Loucy (cell line): ENCODE data around the gene FALEC.

Experiments used
- H2AFZ ChIP-seq: fragments of 200-600 bp; sonication (generic); 2 replicates; pipeline ENCODE4 v1.6.0; 2016; ENCODE audit warnings: antibody characterized with exemption, mild to moderate bottlenecking, low read length, moderate library complexity
- H3F3A ChIP-seq: fragments of 200-600 bp; 2 replicates; pipeline ENCODE4 v1.6.0; 2016; ENCODE audit warnings: antibody characterized with exemption, low read depth, mild to moderate bottlenecking
- H3K27me3 ChIP-seq: fragments of 200-600 bp; sonication (generic); 2 replicates; pipeline ENCODE4 v1.6.1; 2014; ENCODE audit warnings: low read length, mild to moderate bottlenecking; ENCODE audit not compliant: insufficient read depth, poor library complexity, severe bottlenecking
- H3K36me3 ChIP-seq: fragments of 200-600 bp; sonication (generic); 2 replicates; pipeline ENCODE4 v1.6.1; 2016; ENCODE audit warnings: low read length; ENCODE audit not compliant: insufficient read depth
- H3K4me1 ChIP-seq: fragments of 200-600 bp; sonication (generic); 2 replicates; pipeline ENCODE4 v1.5.1; 2014; ENCODE audit warnings: low read length, mild to moderate bottlenecking; ENCODE audit not compliant: insufficient read depth, poor library complexity, severe bottlenecking
- H3K4me2 ChIP-seq: fragments of 200-600 bp; sonication (generic); 2 replicates; pipeline ENCODE4 v1.6.0; 2014; ENCODE audit warnings: antibody characterized with exemption, low read length, low read depth, mild to moderate bottlenecking; ENCODE audit not compliant: poor library complexity, severe bottlenecking
- H3K4me3 ChIP-seq: fragments of 200-600 bp; sonication (generic); 2 replicates; pipeline ENCODE4 v1.5.1; 2014; ENCODE audit warnings: low read length, mild to moderate bottlenecking, mixed read lengths; ENCODE audit not compliant: poor library complexity, severe bottlenecking
- H3K79me2 ChIP-seq: fragments of 200-600 bp; sonication (generic); 2 replicates; pipeline ENCODE4 v1.6.1; 2014; ENCODE audit warnings: low read length; ENCODE audit not compliant: insufficient read depth
- H3K9ac ChIP-seq: fragments of 200-600 bp; sonication (generic); 2 replicates; pipeline ENCODE4 v1.6.0; 2014; ENCODE audit warnings: mild to moderate bottlenecking, low read depth, low read length, moderate library complexity; ENCODE audit not compliant: poor library complexity, severe bottlenecking
- H3K9me2 ChIP-seq: fragments of 200-600 bp; sonication (generic); replicated peaks from 2 replicates; pipeline ENCODE4 v1.6.1; 2016; ENCODE audit warnings: low read depth, low read length, mixed read lengths
- H3K9me3 ChIP-seq: fragments of 200-600 bp; sonication (generic); 2 replicates; pipeline ENCODE4 v1.6.1; 2014; ENCODE audit warnings: mild to moderate bottlenecking, antibody characterized with exemption, low read length, low read depth; ENCODE audit not compliant: insufficient read depth
- H4K20me1 ChIP-seq: fragments of 200-600 bp; sonication (generic); 2 replicates; pipeline ENCODE4 v1.6.0; 2014; ENCODE audit warnings: antibody characterized with exemption, low read length, mild to moderate bottlenecking; ENCODE audit not compliant: insufficient read depth, poor library complexity, severe bottlenecking
- EZH2phosphoT487 ChIP-seq: fragments of 200-600 bp; IDR thresholded peaks from 2 replicates; pipeline ENCODE4 v1.6.1; 2018; ENCODE audit warnings: antibody characterized with exemption, mild to moderate bottlenecking, moderate library complexity, borderline replicate concordance
- TF ChIP-seq, protein P1 (sequence below): fragments of 200-600 bp; sonication (generic); conservative IDR thresholded peaks from 2 replicates; pipeline ENCODE4 v1.5.1; 2014; ENCODE audit warnings: mild to moderate bottlenecking, antibody characterized with exemption, low read length

FALEC gene

DNA sequence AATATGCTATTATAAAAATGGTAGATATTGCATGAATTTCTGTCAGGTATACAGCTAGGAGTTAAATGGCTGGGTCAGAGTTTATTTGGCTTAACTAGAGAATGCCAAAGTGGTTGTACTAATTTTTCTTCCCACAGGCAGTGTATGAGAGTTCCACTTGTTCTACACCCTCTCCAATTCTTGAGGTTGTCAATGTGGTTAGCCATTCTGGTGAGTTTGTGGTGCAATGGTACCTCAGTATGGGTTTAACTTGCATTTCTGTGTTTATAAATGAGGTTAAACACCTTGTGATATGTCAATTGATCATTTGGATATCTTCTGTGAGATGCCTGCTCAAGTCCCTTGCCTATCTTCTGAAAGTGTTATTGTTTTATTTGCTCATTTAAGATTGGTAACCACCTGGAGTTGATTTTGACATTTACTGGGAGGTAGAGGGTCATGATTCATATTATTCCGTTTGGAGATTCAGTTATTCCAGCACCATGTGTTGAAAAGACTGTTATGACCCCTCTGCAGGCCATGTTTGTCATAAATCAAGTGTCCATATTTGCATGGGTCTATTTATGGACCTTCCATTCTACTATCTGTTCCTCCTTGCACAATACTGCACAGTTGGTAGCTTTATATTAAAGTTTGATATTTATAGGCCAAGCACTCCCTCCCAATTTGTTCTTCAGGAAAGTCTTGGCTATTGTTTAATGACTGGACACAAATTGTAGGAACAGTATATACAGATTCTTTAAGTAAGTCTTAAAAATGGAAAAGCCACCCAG lies 5.8 kb downstream of the FALEC start:
- Histone ChIP-seq H3K79me2 (no peaks in the 10 kb centered on the region), H3K9ac (no peak overlapping the region), H3F3A (no peaks in the 10 kb centered on the region), H3K9me3 (no peaks in the 10 kb centered on the region), H2AFZ (no peak overlapping the region), H4K20me1 (no peaks in the 10 kb centered on the region), H3K9me2 (no peaks in the 10 kb centered on the region), H3K36me3 (no peaks in the 10 kb centered on the region), H3K4me1 (peaks cover 8% of the 10 kb centered on the region), H3K27me3 (no peaks in the 10 kb centered on the region), H3K4me2 (no peak overlapping the region), H3K4me3 (no peak overlapping the region)
- TF ChIP-seq, protein P1, sequence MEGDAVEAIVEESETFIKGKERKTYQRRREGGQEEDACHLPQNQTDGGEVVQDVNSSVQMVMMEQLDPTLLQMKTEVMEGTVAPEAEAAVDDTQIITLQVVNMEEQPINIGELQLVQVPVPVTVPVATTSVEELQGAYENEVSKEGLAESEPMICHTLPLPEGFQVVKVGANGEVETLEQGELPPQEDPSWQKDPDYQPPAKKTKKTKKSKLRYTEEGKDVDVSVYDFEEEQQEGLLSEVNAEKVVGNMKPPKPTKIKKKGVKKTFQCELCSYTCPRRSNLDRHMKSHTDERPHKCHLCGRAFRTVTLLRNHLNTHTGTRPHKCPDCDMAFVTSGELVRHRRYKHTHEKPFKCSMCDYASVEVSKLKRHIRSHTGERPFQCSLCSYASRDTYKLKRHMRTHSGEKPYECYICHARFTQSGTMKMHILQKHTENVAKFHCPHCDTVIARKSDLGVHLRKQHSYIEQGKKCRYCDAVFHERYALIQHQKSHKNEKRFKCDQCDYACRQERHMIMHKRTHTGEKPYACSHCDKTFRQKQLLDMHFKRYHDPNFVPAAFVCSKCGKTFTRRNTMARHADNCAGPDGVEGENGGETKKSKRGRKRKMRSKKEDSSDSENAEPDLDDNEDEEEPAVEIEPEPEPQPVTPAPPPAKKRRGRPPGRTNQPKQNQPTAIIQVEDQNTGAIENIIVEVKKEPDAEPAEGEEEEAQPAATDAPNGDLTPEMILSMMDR, result no peak
- TF ChIP-seq EZH2phosphoT487, result no peak

DNA sequence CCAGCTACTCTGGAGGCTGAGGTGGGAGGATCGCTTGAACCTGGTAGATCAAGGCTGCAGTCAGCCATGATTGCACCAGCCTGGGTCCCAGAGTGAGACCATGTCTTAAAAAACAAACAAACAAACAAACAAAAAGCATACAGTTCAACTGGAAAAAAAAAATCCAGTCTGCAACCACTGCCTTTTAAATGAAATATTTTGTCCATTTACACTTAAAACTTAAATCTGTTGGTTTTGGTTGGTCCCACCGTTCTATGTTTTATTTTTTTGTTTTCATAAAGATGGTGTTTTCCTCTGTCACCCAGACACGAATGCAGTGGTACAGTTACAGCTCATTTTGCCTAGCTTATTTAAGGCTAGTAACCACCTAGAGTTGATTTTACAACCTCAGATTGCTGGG lies 9.8 kb downstream of the FALEC start:
- Histone ChIP-seq H3K27me3 (no peaks in the 10 kb centered on the region), H3K9ac (no peak overlapping the region), H4K20me1 (no peaks in the 10 kb centered on the region), H3K36me3 (no peaks in the 10 kb centered on the region), H3K9me2 (no peaks in the 10 kb centered on the region), H3F3A (no peaks in the 10 kb centered on the region), H3K9me3 (no peaks in the 10 kb centered on the region), H3K4me2 (no peak overlapping the region), H3K4me1 (no peaks in the 10 kb centered on the region), H3K79me2 (no peaks in the 10 kb centered on the region), H2AFZ (no peak overlapping the region), H3K4me3 (no peak overlapping the region)
- no peak for TF ChIP-seq EZH2phosphoT487
- TF ChIP-seq, protein P1, result no peak

DNA sequence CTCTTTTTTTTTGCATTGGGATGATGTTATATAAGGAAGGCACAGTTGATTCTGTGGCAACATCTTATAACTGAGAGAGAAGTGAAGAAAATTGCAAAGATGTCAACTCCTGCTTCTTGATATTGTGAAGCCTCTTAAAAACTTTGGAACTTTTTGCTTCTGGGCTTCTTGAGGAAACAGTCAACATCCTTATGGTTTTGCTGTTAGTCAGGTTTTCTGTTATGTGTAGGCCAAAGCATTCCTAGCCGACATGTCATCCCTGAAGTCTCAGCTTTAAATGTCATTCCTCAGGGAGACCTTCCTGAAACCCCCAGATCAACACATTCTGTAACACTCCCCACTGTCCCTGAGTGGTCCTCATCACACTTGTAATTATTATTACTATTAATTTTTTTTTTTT lies 12.6 kb downstream of the FALEC start:
- Histone ChIP-seq H3K4me2 (no peak overlapping the region), H2AFZ (no peak overlapping the region), H3K79me2 (no peaks in the 10 kb centered on the region), H3K27me3 (no peaks in the 10 kb centered on the region), H3F3A (no peaks in the 10 kb centered on the region), H3K9me3 (no peaks in the 10 kb centered on the region), H3K4me3 (no peak overlapping the region), H3K9me2 (no peaks in the 10 kb centered on the region), H3K9ac (no peak overlapping the region), H3K36me3 (no peaks in the 10 kb centered on the region), H3K4me1 (no peaks in the 10 kb centered on the region), H4K20me1 (no peaks in the 10 kb centered on the region)
- TF ChIP-seq, protein P1, result no peak
- no peak for TF ChIP-seq EZH2phosphoT487
